GM12892 (cell line): ENCODE results near the gene RNASE13.

ENCODE experiments used
- DNase-seq: peaks from one replicate; pipeline ENCODE4 v3.0.0; 2011; ENCODE audit not compliant: insufficient read length
- FAIRE-seq: peaks from 2 replicates; lab custom pipeline; 2011; peaks lifted over from hg19 to GRCh38; lab: Jason Lieb, UNC
- POLR2A ChIP-seq: IDR thresholded peaks from 2 replicates; pipeline ENCODE4 v1.6.1; 2011; ENCODE audit warnings: low read depth, low read length, control low read depth
- POLR2AphosphoS5 ChIP-seq: IDR thresholded peaks from 2 replicates; pipeline ENCODE4 v1.6.1; 2011; ENCODE audit warnings: low read depth, low read length, control low read depth
- TAF1 ChIP-seq: IDR thresholded peaks from 2 replicates; pipeline ENCODE4 v1.6.1; 2011; ENCODE audit warnings: low read depth, mild to moderate bottlenecking, control low read depth, low read length, borderline replicate concordance

RNASE13 gene

GRCh38 chr14:21024585-21025370 is 9.8 kb downstream of the RNASE13 start, which contains the start of gene NDRG2:
TSS of gene NDRG2 (minus strand) at chr14:21025061. CDS start at chr14:21023315, 1,746 bp downstream.
- DNase-seq, result peak; percentile 50
- FAIRE-seq, result no peak

GRCh38 chr14:21023817-21024584 is 10.6 kb downstream of the RNASE13 start:
- DNase-seq (no peak), FAIRE-seq (no peak)
- TF ChIP-seq POLR2A, result no peak
- TF ChIP-seq TAF1, result no peak
- no peak for TF ChIP-seq POLR2AphosphoS5

More at GRCh38 chr14:21024585-21025370, 9.8 kb downstream of the RNASE13 start, which contains the start of gene NDRG2:
- TF ChIP-seq POLR2AphosphoS5, result no peak
- no peak for TF ChIP-seq TAF1
- no peak for TF ChIP-seq POLR2A

GRCh38 chr14:21023174-21023573 is 11.4 kb downstream of the RNASE13 start:
- FAIRE-seq, result no peak
- DNase-seq, result no peak
- TF ChIP-seq POLR2AphosphoS5 (no peak), POLR2A (no peak), TAF1 (no peak)

- TF ChIP-seq POLR2A, result no peak
- no peak for TF ChIP-seq TAF1
- no peak for TF ChIP-seq POLR2AphosphoS5
- DNase-seq, result no peak
- no peak for FAIRE-seq
Observed at GRCh38 chr14:21022686-21023085, 11.9 kb downstream of the RNASE13 start.

GRCh38 chr14:21020977-21021545 is 13.5 kb downstream of the RNASE13 start:
- DNase-seq (no peak), FAIRE-seq (no peak)
- TF ChIP-seq POLR2A (no peak), POLR2AphosphoS5 (no peak), TAF1 (no peak)

- FAIRE-seq (no peak), DNase-seq (no peak)
- TF ChIP-seq TAF1, result no peak
- TF ChIP-seq POLR2A, result no peak
- TF ChIP-seq POLR2AphosphoS5, result no peak
Observed at GRCh38 chr14:21019366-21019765, 15.2 kb downstream of the RNASE13 start.

- TF ChIP-seq POLR2AphosphoS5 (no peak), TAF1 (no peak), POLR2A (no peak)
Observed at GRCh38 chr14:21018781-21019180, 15.8 kb downstream of the RNASE13 start.

GRCh38 chr14:21018286-21018685 is 16.3 kb downstream of the RNASE13 start:
- FAIRE-seq (no peak), DNase-seq (no peak)
- TF ChIP-seq TAF1 (no peak), POLR2AphosphoS5 (no peak), POLR2A (no peak)

More at GRCh38 chr14:21018781-21019180, 15.8 kb downstream of the RNASE13 start:
- FAIRE-seq (no peak), DNase-seq (no peak)

GRCh38 chr14:21017528-21018245 is 16.9 kb downstream of the RNASE13 start:
- TF ChIP-seq POLR2A (no peak), TAF1 (no peak), POLR2AphosphoS5 (no peak)
- DNase-seq (no peak), FAIRE-seq (no peak)

- no peak for FAIRE-seq
- no peak for DNase-seq
- TF ChIP-seq POLR2A, result no peak
- no peak for TF ChIP-seq TAF1
- TF ChIP-seq POLR2AphosphoS5, result no peak
Observed at GRCh38 chr14:21016413-21017190, 18.0 kb downstream of the RNASE13 start.
